Neutrophil (primary cell): ENCODE data around the gene POLD3.
"Not testable (repeated sequence)": the region's sequence is repeated elsewhere in the genome, so short reads cannot be mapped to it uniquely, and the experiment has no call there.

ENCODE experiments used
- H3K27ac ChIP-seq: fragments of 200-600 bp; sonication (generic); 2 replicates; pipeline ENCODE4 v1.5.1; 2016; ENCODE audit warnings: mild to moderate bottlenecking, moderate library complexity
- H3K27me3 ChIP-seq: fragments of 200-600 bp; sonication (generic); 2 replicates; pipeline ENCODE4 v1.6.0; 2016; ENCODE audit warnings: mild to moderate bottlenecking
- H3K36me3 ChIP-seq: fragments of 200-600 bp; sonication (generic); 2 replicates; pipeline ENCODE4 v1.5.1; 2017
- H3K4me1 ChIP-seq, 2 experiments: fragments of 200-600 bp in 1 of 2; sonication (generic) in 1 of 2; 1 replicate in 1 of 2; 2 replicates in 1 of 2; pipeline versions ENCODE4 v1.5.1 to v1.6.1; 2013 to 2016; ENCODE audit warnings: low read depth in 1 of 2, low read length in 1 of 2, mild to moderate bottlenecking in 1 of 2, moderate library complexity in 1 of 2; ENCODE audit not compliant: control insufficient read depth in 1 of 2, insufficient read depth in 1 of 2
- H3K4me3 ChIP-seq, 2 experiments: fragments of 200-600 bp in 1 of 2; sonication (generic) in 1 of 2; 1 replicate in 1 of 2; 2 replicates in 1 of 2; pipeline ENCODE4 v1.5.1; 2013 to 2016; ENCODE audit warnings: low read depth in 1 of 2, low read length in 1 of 2, mild to moderate bottlenecking in 1 of 2, moderate library complexity in 1 of 2
- H3K9me3 ChIP-seq: fragments of 200-600 bp; sonication (generic); 2 replicates; pipeline ENCODE4 v1.5.1; 2016
- CTCF ChIP-seq: fragments of 200-600 bp; sonication (generic); IDR thresholded peaks from 2 replicates; pipeline ENCODE4 v1.5.1; 2016; ENCODE audit warnings: antibody characterized with exemption

Gene POLD3

DNA sequence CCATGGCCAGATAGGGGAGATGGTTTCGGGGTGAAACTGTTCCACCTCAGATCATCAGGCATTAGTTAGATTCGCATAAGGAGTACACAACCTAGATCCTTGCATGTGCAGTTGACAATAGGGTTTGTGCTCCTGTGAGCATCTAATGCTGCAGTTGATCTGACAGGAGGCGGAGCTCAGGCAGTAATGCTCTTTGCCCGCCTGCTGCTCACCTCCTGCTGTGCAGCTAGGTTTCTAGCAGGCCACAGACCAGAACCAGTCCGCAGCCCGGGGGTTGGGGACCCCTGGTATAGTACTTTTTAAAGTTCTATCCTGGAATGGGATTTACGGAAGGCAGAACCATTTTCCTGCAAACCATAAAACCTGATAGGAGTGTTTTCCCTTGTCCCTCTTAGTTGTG lies 54.6 kb downstream of the POLD3 start:
- Histone ChIP-seq H3K4me3 (no peak overlapping the region), H3K27ac (no peak overlapping the region), H3K9me3 (no peaks in the 10 kb centered on the region), H3K4me1 (no peaks in the 10 kb centered on the region), H3K36me3 (peaks cover 18% of the 10 kb centered on the region), H3K27me3 (no peaks in the 10 kb centered on the region)
- TF ChIP-seq CTCF, result no peak

- no peaks in the 10 kb centered on the region for H3K9me3 ChIP-seq
- peaks cover 16% of the 10 kb centered on the region for H3K36me3 ChIP-seq
- no peaks in the 10 kb centered on the region for H3K4me1 ChIP-seq
Observed at GRCh38 chr11:74647404-74647803, 55.0 kb downstream of the POLD3 start.

DNA sequence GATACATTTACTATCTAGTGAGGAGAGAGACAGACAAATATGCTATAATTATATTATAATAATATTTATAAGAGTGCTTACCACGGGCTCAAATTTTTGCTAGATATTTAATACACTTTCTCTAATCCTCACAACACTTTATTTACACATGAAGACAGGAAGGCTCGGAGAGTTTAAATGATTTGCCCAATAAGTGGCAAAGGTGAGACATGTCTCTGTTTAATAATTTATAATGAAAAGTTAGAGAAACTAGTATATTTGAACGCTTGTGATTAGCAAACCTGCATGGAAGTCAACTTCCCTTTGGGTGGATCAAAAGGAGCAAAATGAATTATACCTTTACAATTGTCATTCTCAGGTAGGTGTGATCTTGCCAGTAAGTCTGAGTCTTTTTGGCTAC lies 55.4 kb downstream of the POLD3 start:
- Histone ChIP-seq H3K27ac (no peak overlapping the region), H3K27me3 (no peaks in the 10 kb centered on the region), H3K9me3 (no peaks in the 10 kb centered on the region), H3K4me3 (no peak overlapping the region), H3K4me1 (no peaks in the 10 kb centered on the region), H3K36me3 (peaks cover 20% of the 10 kb centered on the region)
- TF ChIP-seq CTCF, result no peak

More at GRCh38 chr11:74647404-74647803, 55.0 kb downstream of the POLD3 start:
- Histone ChIP-seq H3K4me3 (no peak overlapping the region), H3K27ac (no peak overlapping the region), H3K27me3 (no peaks in the 10 kb centered on the region)
- no peak for TF ChIP-seq CTCF

- TF ChIP-seq CTCF, result no peak
- Histone ChIP-seq H3K4me3 (no peak overlapping the region), H3K4me1 (no peaks in the 10 kb centered on the region), H3K27me3 (no peaks in the 10 kb centered on the region), H3K36me3 (peaks cover 23% of the 10 kb centered on the region), H3K9me3 (no peaks in the 10 kb centered on the region), H3K27ac (no peak overlapping the region)
Observed at GRCh38 chr11:74648894-74649293, 56.5 kb downstream of the POLD3 start.

DNA sequence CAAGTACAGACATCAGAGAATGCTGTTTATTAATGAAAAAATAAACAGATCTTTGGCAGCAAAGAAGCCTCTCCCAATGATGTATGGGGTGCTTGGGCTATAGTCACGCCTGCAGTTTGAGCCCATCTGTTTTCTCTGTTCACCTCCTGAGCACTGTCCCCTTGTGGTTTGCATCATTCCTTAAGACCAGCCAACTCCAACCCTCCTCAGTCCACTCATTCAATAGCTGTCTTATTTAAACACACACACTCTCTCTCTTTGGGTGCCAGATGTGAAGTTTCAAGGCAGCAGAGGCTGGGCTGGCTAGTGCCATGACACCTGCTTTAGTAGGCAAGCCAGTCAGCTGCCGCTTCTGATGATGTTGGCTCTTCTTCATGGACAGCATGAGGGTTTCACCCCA lies 58.1 kb downstream of the POLD3 start:
- no peak for TF ChIP-seq CTCF
- Histone ChIP-seq H3K27me3 (no peaks in the 10 kb centered on the region), H3K4me3 (no peak overlapping the region), H3K4me1 (no peaks in the 10 kb centered on the region), H3K36me3 (peaks cover 23% of the 10 kb centered on the region), H3K27ac (no peak overlapping the region), H3K9me3 (no peaks in the 10 kb centered on the region)

GRCh38 chr11:74654976-74655375 lies 62.6 kb downstream of the POLD3 start:
- Histone ChIP-seq H3K4me3 (no peak overlapping the region), H3K36me3 (peaks cover 15% of the 10 kb centered on the region), H3K27me3 (no peaks in the 10 kb centered on the region), H3K4me1 (no peaks in the 10 kb centered on the region), H3K9me3 (no peaks in the 10 kb centered on the region), H3K27ac (no peak overlapping the region)
- TF ChIP-seq CTCF, result no peak

- H3K27ac ChIP-seq, H3K4me1 ChIP-seq, H3K4me3 ChIP-seq, H3K9me3 ChIP-seq, H3K27me3 ChIP-seq, H3K36me3 ChIP-seq: not testable (repeated sequence)
Observed at GRCh38 chr11:74659124-74659523, 66.7 kb downstream of the POLD3 start.
